ENCODE results near the gene KCNMA1.

KCNMA1 gene

DNA sequence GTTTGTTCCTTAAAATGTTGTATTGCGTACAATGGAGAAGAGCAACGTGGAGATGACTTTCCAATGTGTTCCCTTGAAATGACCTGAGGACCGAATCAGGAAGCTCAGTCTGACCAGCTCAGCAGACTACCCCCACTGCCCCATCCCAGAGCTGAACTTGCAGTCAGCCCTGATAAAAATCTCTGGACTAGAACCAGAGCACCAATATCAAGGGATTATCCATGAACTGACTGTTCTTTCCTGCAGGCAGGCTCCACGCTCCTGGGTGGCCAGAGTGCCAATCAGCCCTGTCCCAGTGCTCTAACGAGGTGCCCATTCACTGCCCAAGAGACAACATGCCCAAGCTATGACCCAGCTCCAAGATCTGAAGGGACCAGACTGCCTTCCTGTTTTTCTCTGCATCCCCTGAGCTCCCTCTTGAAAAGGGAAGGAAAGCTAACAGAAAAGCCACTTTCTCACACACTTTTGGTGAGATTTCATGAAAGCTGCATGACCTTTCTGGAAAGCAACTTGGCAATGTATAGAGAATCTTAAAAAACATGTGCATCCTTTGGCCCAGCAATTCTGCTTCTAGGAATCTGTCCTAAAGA lies 130.2 kb downstream of the KCNMA1 start:
- DNase-seq (ENCODE audit: low read depth) = peak; percentile 58

GRCh38 chr10:77506517-77507200 lies 130.9 kb downstream of the KCNMA1 start:
- DNase-seq (ENCODE audit: low read depth) = peak; percentile 54

GRCh38 chr10:77505431-77506334 lies 131.9 kb downstream of the KCNMA1 start:
- peak; percentile 97 for DNase-seq (ENCODE audit: low read depth)

GRCh38 chr10:77504873-77505257 lies 132.7 kb downstream of the KCNMA1 start:
- DNase-seq (ENCODE audit: low read depth) = peak; percentile 85

DNA sequence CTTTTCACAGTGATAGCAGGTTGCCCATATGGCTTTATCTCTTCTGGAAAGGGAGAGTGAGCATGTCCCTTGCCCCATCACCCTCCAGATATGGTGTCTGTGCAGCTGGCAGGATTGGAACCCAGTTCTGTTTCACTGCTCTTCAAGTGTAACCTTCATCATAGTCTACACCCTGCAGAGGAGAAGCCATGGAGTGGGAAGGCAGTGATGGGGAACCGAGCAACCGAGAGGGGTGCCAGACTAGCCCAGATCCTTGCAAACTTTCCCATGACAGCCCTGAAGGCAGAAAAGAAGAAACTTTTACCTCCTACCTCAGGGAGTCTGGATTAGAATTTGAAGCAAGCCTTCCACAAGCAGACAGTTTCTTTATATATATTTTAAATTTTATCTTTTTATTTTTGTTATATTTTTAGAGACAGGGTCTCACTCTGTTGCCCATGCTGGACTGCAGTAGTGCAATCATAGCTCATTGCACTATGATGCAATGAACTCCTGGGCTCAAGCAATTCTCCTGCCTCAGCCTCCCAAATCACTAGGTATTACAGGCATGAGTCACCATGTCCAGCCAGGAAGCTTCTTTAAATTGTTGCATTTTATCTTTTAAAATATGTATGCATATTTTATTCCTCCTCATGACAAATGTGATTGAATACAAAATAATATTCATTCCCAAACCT lies 133.3 kb downstream of the KCNMA1 start:
- DNase-seq (ENCODE audit: low read depth) = peak; percentile 66

DNA sequence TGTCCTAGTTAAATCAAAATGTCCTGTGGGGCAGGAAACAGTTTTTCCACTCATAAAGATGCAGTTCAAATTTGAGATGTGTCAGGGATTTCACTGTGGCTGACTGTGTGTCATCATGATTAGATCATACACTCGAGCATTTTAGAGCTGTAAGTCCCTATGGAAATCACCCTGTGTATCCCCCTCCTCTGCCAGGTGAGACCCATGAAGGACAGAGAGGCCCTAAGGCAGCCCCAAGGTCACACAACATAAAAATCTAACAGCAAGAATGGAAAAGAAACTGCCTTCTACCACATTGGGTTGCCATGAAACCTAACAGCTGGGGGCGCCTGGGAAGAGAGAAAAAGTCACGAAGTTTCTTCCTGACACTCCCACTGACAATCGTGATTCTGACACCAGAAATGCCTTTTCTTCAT lies 135.8 kb downstream of the KCNMA1 start:
- peak; percentile 80 for DNase-seq (ENCODE audit: low read depth)

DNA sequence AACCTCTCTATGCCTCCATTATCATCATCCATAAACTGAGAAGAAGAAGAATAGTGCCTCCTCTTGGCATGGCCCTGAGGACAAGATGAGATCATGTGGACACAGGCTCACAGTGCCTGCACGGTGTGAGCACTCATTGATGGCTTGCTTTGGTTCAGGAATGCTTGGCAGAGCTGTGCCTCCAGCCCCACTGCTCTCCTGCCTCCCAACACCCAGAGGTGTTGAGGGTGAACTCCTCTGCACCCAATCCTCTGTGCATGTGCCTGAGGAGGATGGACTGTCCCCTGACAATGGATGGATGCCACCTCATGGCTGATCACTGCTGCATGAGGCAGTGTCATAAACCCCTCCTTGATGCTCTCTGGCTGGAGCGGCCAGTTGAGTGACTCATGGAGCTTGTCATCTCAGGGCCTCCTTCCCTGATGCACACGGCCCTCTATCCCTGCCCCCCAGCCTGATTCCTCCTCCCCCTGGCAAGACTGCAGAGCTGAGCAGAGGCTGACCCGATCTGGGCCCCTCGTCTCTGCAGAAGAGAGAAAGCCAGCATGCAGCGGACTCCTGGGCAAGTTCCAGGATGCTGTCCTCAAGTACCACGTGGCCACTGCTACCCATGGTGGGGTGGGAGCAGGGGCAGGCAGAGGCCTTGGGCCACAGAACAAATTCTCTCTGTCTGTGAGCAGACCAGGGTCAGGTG lies 136.3 kb downstream of the KCNMA1 start:
- DNase-seq (ENCODE audit: low read depth) = peak; percentile 98

DNA sequence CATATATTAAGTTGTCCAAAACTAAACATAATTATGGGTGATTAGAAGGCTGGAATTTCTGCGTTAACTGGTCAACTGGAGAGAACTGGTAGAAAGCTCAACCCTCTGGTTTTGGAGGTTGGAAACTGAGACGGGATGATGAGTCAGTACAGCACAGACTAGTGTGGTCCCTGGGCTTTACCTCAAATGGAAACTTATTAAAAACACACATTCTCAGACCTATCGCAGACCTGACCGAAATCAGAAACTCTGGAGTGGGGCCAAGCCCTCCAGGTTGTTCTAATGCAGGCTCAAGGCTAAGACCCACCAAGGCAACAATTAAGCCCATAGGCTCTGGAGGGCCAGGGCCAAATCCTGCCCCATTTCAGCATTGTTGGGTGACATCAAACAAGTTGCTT lies 136.9 kb downstream of the KCNMA1 start:
- peak; percentile 47 for DNase-seq (ENCODE audit: low read depth)

- no peak for DNase-seq (ENCODE audit: low read depth)
These were observed 138.8 kb downstream of the KCNMA1 start for GRCh38 chr10:77498829-77499228.

DNA sequence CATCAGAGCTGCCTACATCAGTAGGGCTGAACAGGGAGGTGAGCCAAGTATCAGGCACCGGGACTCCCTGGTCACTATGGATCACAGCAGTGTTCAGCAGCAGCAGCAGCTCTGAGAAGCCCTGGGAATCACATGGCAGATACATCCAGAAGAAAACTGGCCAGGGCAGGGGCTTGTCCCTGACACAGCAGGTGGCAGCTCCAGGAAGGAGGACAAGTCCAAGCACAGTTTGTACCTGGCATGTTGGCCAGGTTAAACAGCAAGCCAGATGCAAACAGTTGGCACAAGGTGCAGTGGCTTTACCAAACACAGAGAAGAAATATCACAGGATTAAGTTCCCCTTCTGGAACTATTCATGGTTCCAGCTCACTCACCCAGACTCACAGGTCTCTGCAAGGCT lies 139.4 kb downstream of the KCNMA1 start:
- no peak for DNase-seq (ENCODE audit: low read depth)

DNA sequence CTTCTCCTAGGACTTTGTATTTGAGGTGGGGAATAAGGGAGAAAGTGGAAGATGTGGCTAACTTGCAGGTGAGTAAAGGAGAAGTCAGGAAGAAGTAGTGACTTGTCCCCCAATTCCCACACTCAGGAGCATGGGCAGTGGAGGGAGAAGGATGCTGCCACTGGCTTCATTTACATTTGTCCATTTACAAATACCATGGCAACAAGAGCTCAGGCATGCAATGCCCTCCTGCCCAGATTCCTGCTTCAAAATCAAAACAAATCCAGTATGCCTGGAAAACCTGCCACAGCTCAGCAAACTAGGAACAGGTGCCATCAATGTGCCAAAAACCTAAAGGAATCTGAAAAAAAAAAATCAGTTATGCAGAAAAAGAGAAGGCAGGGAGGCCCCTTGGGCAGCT lies 139.9 kb downstream of the KCNMA1 start:
- no peak for DNase-seq (ENCODE audit: low read depth)

DNA sequence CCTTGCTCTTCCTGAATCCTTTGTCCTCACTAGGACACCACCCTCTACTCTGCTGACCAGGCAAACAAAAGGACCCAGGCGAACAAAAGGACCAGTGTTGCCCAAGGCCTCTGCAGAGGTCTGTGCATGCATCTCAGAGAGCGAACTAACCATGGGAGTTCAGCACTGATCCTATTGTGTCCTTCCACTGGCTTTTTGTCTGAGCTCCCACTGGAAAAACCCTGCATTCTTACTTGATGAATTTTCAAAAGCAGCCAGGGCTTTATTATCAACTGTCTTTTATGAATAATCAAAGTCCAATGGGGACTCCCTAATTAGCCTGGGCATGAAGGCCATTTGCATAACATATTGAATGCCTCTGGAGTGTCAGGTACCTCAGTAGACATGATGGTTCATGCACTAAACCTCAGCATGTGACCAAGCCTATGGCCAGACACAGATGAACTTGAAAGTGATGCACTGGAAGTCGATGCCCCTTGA lies 140.6 kb downstream of the KCNMA1 start:
- no peak for DNase-seq (ENCODE audit: low read depth)

GRCh38 chr10:77494756-77495541 lies 142.7 kb downstream of the KCNMA1 start:
- no peak for DNase-seq (ENCODE audit: low read depth)

DNA sequence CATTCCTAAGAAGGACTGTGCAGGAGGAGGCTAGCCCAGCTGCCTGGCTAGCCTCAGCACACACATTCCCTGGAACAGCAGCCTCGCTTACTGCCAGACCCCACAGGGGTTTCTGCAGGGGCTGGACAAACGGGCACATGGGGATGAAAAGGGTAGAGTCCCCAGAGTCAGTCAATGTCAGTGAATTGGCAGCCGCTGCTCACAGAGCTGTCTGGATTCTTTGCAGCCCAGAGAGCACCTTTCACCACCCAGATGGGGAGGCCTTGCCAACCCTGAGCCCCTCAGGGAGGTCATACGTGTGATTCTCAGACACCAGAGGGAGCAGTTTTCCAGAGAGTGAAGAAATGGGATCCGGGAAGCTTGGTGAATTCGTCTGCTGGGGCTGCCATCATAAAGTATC lies 143.3 kb downstream of the KCNMA1 start:
- DNase-seq (ENCODE audit: low read depth) = peak; percentile 62

DNA sequence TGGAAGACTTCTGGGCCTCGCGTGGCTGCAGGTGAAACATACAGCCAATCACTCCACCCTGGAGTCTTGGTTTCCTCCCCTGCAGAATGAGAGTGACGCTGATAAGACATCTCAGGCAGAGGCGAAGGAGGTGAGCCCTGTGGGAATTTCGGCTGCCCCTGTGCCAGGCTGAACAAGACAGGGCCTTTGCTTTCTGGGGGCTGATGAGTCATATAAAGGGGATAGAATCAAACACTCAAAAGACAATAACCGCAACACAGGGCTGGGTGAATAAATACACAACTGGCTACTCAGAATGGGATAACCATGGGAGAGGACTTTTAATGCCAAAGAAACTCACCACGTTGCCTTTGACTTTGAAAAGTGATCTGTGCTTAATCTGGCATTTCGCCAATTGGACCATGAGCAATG lies 143.8 kb downstream of the KCNMA1 start:
- DNase-seq (ENCODE audit: low read depth) = no peak

GRCh38 chr10:77493239-77493806 lies 144.3 kb downstream of the KCNMA1 start:
- DNase-seq (ENCODE audit: low read depth) = no peak

DNA sequence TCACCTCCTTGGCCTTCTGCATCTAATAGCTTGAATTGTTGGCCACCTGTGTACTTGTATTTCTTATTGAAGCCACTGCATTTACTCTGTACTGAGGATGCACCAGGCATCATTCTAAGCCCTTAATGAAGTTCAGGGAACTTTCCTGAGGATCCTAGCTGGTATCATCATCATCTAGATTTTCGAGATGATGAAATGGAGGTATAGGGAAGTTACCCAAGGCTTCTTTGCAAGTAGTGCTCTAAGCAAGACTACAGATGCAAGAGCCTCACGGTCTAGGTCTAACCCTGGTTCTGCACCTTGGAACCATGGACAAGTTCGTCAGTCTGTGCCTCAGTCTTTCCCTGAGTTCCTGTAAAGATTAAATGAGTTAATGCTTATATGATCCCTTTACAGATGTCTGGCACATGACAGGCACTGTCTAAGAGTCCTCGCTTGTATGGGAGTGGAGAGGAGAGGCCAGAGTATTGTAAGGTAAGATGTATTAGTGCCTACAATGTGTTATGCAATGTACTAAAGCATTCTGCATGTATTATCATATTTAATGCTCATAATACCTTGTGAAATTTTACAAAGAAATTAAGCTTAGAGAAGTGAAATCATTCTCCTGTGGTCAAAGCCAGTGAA lies 145.1 kb downstream of the KCNMA1 start:
- DNase-seq (ENCODE audit: low read depth) = no peak

DNA sequence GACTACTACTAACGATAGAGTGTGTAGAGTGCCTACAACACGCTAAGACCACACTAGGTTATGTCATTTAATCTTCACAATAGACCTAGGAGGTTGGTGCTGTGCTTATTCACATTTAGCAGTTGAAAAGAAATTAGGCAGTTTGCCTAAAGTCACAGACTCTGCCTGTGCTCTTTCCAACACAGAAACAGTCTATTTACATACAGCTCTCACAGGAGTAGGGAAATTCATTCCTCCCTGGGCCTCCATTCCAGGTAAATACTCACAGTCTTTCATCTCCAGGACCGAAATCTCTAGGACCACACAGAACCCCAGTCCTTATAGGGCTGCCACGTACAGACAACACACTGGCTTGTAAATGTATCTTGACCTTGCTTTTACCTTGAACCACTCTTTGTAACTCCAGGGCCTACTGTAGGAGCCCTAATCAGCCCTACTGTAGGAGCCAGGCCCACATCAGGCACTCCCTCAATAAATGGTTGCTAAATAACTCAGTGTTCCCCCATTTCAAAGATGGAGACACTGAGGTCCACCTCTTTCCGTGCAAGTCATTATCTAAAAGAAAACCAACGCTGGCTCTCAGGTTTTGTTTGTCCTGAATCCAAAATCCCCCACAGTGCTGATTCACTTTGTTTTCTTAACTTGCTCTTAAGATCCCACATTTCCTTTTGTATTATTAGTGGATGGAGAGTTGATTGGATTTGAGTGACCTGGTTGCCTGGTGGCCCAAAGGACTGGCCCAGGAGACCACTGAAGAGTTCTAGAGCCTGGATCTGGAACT lies 146.9 kb downstream of the KCNMA1 start:
- DNase-seq (ENCODE audit: low read depth) = no peak

DNA sequence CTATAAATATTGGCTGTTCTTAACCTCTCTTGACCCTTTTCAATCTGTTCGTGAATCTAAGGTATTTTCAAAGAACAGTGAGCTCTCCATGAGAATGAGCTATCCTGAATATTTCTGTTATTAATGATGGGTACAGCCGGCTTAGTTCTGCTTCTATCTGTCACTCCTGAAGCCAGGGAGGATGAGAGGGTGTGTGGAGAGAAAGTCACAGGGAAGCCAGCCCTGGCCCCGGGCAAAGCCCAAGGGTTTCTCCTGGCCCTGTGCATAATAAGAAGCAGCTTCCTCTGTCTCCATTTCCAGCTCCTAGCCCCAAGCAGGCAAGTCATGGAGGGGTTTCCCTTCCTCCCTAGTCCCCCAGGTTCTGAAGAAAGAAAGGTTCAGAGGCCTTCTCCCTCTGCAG lies 151.1 kb downstream of the KCNMA1 start:
- DNase-seq (ENCODE audit: low read depth) = no peak
